Measurements from ENCODE around the gene SAP30BP.
A peak's percentile ranks its signal among the peaks of the same experiment; 100 is the strongest.

SAP30BP gene

GRCh38 chr17:75642784-75643642 lies 24.1 kb upstream of the SAP30BP start:
- Mint-ChIP-seq H3K9me3 (no peaks in the 10 kb centered on the region), H3K27ac (no peak overlapping the region), H3K27me3 (ENCODE audit: low read depth, poor library complexity) (peaks cover 3% of the 10 kb centered on the region), H3K36me3 (ENCODE audit: low read depth) (no peaks in the 10 kb centered on the region), H3K4me3 (no peak overlapping the region), H3K4me1 (no peaks in the 10 kb centered on the region)
- no peak for DNase-seq
- TF ChIP-seq CTCF (IDR thresholded peaks at IDR 0.05) = no peak

- H3K4me1 Mint-ChIP-seq = no peaks in the 10 kb centered on the region
- TF ChIP-seq CTCF (IDR thresholded peaks at IDR 0.05) = no peak
- H3K27me3 Mint-ChIP-seq (ENCODE audit: low read depth, poor library complexity) = peaks cover 1% of the 10 kb centered on the region
- H3K36me3 Mint-ChIP-seq (ENCODE audit: low read depth) = no peaks in the 10 kb centered on the region
- H3K4me3 Mint-ChIP-seq = no peak overlapping the region
- DNase-seq = no peak
- H3K27ac Mint-ChIP-seq = peak overlapping the region; percentile 64
- H3K9me3 Mint-ChIP-seq = no peaks in the 10 kb centered on the region
Observed at GRCh38 chr17:75643643-75644017, 23.5 kb upstream of the SAP30BP start.

GRCh38 chr17:75645501-75645888 lies 21.6 kb upstream of the SAP30BP start:
- Mint-ChIP-seq H3K4me1 (no peaks in the 10 kb centered on the region), H3K36me3 (ENCODE audit: low read depth) (peaks cover 11% of the 10 kb centered on the region)

GRCh38 chr17:75645889-75646637 lies 21.1 kb upstream of the SAP30BP start:
- Mint-ChIP-seq H3K36me3 (ENCODE audit: low read depth) (peaks cover 17% of the 10 kb centered on the region), H3K27ac (peak overlapping the region; percentile 22), H3K4me3 (no peak overlapping the region), H3K9me3 (no peaks in the 10 kb centered on the region), H3K27me3 (ENCODE audit: low read depth, poor library complexity) (no peaks in the 10 kb centered on the region), H3K4me1 (no peaks in the 10 kb centered on the region)
- no peak for DNase-seq
- TF ChIP-seq CTCF (IDR thresholded peaks at IDR 0.05) = no peak

More at GRCh38 chr17:75645501-75645888, 21.6 kb upstream of the SAP30BP start:
- no peaks in the 10 kb centered on the region for H3K27me3 Mint-ChIP-seq (ENCODE audit: low read depth, poor library complexity)
- no peak overlapping the region for H3K27ac Mint-ChIP-seq
- no peaks in the 10 kb centered on the region for H3K9me3 Mint-ChIP-seq
- H3K4me3 Mint-ChIP-seq = no peak overlapping the region
- TF ChIP-seq CTCF (IDR thresholded peaks at IDR 0.05) = no peak
- no peak for DNase-seq

- Mint-ChIP-seq H3K27me3 (ENCODE audit: low read depth, poor library complexity) (no peaks in the 10 kb centered on the region), H3K4me1 (no peaks in the 10 kb centered on the region), H3K4me3 (no peak overlapping the region), H3K27ac (no peak overlapping the region), H3K36me3 (ENCODE audit: low read depth) (peaks cover 19% of the 10 kb centered on the region), H3K9me3 (no peaks in the 10 kb centered on the region)
- DNase-seq = no peak
- TF ChIP-seq CTCF (IDR thresholded peaks at IDR 0.05) = no peak
Observed at GRCh38 chr17:75646638-75646992, 20.5 kb upstream of the SAP30BP start.

All from nephron progenitor cell (in vitro differentiated cells).